Astrocyte (in vitro differentiated cells and primary cell): Measurements from ENCODE around the gene USP40. TPM values are rescaled to one million over a fixed set of nuclear protein-coding genes. Genes with fewer than 3 reads are reported as not detected.

ENCODE experiments used
- DNase-seq: peaks from one replicate; pipeline ENCODE4 v3.0.0-alpha.2; 2010; ENCODE audit warnings: low read depth
- FAIRE-seq: peaks from 2 replicates; lab custom pipeline; 2011; peaks lifted over from hg19 to GRCh38; lab: Jason Lieb, UNC
- H2AFZ ChIP-seq: 2 replicates; pipeline ENCODE4 v1.6.0; 2012; ENCODE audit warnings: low read depth, low read length, inconsistent platforms
- H3K27ac ChIP-seq: 2 replicates; pipeline ENCODE4 v1.5.1; 2011; ENCODE audit warnings: low read depth, low read length, inconsistent platforms
- H3K27me3 ChIP-seq: 2 replicates; pipeline ENCODE4 v1.6.0; 2011; ENCODE audit warnings: low read length, inconsistent platforms; ENCODE audit not compliant: insufficient read depth
- H3K36me3 ChIP-seq: 2 replicates; pipeline ENCODE4 v1.5.1; 2011; ENCODE audit warnings: low read length, inconsistent platforms; ENCODE audit not compliant: insufficient read depth
- H3K4me1 ChIP-seq: 2 replicates; pipeline ENCODE4 v1.5.1; 2011; ENCODE audit warnings: low read length, inconsistent platforms; ENCODE audit not compliant: insufficient read depth
- H3K4me2 ChIP-seq: 2 replicates; pipeline ENCODE4 v1.6.0; 2012; ENCODE audit warnings: low read length, inconsistent platforms
- H3K4me3 ChIP-seq: 2 replicates; pipeline ENCODE4 v1.5.1; 2011; ENCODE audit warnings: low read depth, mild to moderate bottlenecking, low read length, inconsistent platforms; ENCODE audit not compliant: insufficient read depth
- H3K79me2 ChIP-seq: 2 replicates; pipeline ENCODE4 v1.6.0; 2012; ENCODE audit warnings: mild to moderate bottlenecking, low read length, inconsistent platforms; ENCODE audit not compliant: insufficient read depth
- H3K9ac ChIP-seq: 2 replicates; pipeline ENCODE4 v1.6.0; 2012; ENCODE audit warnings: mild to moderate bottlenecking, low read length, inconsistent platforms
- H3K9me3 ChIP-seq: 2 replicates; pipeline ENCODE4 v1.5.1; 2012; ENCODE audit warnings: low read depth, mild to moderate bottlenecking, low read length, inconsistent platforms; ENCODE audit not compliant: insufficient read depth
- H4K20me1 ChIP-seq: 2 replicates; pipeline ENCODE4 v1.6.0; 2012; ENCODE audit warnings: low read length, inconsistent platforms; ENCODE audit not compliant: insufficient read depth
- H3K27ac Mint-ChIP-seq: one replicate; pipeline ENCODE4 v1.8.0; 2021; ENCODE audit warnings: mild to moderate bottlenecking, mixed read lengths; ENCODE audit not compliant: unreplicated experiment
- H3K27me3 Mint-ChIP-seq: one replicate; pipeline ENCODE4 v1.8.0; 2021; ENCODE audit warnings: low read depth, mixed read lengths; ENCODE audit not compliant: unreplicated experiment
- H3K36me3 Mint-ChIP-seq: one replicate; pipeline ENCODE4 v1.8.0; 2021; ENCODE audit warnings: low read depth, mixed read lengths; ENCODE audit not compliant: unreplicated experiment
- H3K4me1 Mint-ChIP-seq: one replicate; pipeline ENCODE4 v1.8.0; 2021; ENCODE audit warnings: low read depth, mixed read lengths; ENCODE audit not compliant: unreplicated experiment
- H3K4me3 Mint-ChIP-seq: one replicate; pipeline ENCODE4 v1.8.0; 2021; ENCODE audit warnings: mild to moderate bottlenecking, moderate library complexity, mixed read lengths; ENCODE audit not compliant: unreplicated experiment
- H3K9me3 Mint-ChIP-seq: one replicate; pipeline ENCODE4 v1.8.0; 2021; ENCODE audit warnings: mild to moderate bottlenecking, mixed read lengths; ENCODE audit not compliant: unreplicated experiment
- EZH2 ChIP-seq: IDR thresholded peaks from 2 replicates; pipeline ENCODE4 v1.6.1; 2012; ENCODE audit warnings: mild to moderate bottlenecking, low read length, inconsistent platforms; ENCODE audit not compliant: insufficient read depth
- total RNA-seq: library from RNA; stranded (reverse); gene quantifications from 2 replicates; pipeline ENCODE4 v1.2.1, GENCODE V29; 2021
- TF ChIP-seq, protein P1 (sequence below): IDR thresholded peaks from 2 replicates; pipeline ENCODE4 v1.5.1; 2011; ENCODE audit warnings: low read depth, mild to moderate bottlenecking, inconsistent platforms, low read length, moderate library complexity; ENCODE audit not compliant: insufficient read depth

Gene USP40
- total RNA-seq, 1 donor from 2014 or later: 25.4 TPM

GRCh38 chr2:233473386-233473791 is 93.2 kb downstream of the USP40 start:
- no peaks in the 10 kb centered on the region for H4K20me1 ChIP-seq
- Mint-ChIP-seq H3K9me3 (no peaks in the 10 kb centered on the region), H3K27me3 (no peaks in the 10 kb centered on the region), H3K4me3 (no peak overlapping the region), H3K36me3 (peaks cover 21% of the 10 kb centered on the region), H3K27ac (no peak overlapping the region), H3K4me1 (no peaks in the 10 kb centered on the region)
- H3K4me3 ChIP-seq: no peak overlapping the region
- FAIRE-seq (no peak), DNase-seq (no peak)
- no peak overlapping the region for H2AFZ ChIP-seq
- H3K9me3 ChIP-seq: no peaks in the 10 kb centered on the region
- peaks cover 6% of the 10 kb centered on the region for H3K36me3 ChIP-seq
- TF ChIP-seq, protein P1, sequence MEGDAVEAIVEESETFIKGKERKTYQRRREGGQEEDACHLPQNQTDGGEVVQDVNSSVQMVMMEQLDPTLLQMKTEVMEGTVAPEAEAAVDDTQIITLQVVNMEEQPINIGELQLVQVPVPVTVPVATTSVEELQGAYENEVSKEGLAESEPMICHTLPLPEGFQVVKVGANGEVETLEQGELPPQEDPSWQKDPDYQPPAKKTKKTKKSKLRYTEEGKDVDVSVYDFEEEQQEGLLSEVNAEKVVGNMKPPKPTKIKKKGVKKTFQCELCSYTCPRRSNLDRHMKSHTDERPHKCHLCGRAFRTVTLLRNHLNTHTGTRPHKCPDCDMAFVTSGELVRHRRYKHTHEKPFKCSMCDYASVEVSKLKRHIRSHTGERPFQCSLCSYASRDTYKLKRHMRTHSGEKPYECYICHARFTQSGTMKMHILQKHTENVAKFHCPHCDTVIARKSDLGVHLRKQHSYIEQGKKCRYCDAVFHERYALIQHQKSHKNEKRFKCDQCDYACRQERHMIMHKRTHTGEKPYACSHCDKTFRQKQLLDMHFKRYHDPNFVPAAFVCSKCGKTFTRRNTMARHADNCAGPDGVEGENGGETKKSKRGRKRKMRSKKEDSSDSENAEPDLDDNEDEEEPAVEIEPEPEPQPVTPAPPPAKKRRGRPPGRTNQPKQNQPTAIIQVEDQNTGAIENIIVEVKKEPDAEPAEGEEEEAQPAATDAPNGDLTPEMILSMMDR: no peak
- TF ChIP-seq EZH2: no peak
- H3K4me2 ChIP-seq: no peak overlapping the region
- H3K4me1 ChIP-seq: no peaks in the 10 kb centered on the region
- H3K79me2 ChIP-seq: no peaks in the 10 kb centered on the region
- H3K27ac ChIP-seq: no peak overlapping the region
- no peak overlapping the region for H3K9ac ChIP-seq
- H3K27me3 ChIP-seq: no peaks in the 10 kb centered on the region

DNA sequence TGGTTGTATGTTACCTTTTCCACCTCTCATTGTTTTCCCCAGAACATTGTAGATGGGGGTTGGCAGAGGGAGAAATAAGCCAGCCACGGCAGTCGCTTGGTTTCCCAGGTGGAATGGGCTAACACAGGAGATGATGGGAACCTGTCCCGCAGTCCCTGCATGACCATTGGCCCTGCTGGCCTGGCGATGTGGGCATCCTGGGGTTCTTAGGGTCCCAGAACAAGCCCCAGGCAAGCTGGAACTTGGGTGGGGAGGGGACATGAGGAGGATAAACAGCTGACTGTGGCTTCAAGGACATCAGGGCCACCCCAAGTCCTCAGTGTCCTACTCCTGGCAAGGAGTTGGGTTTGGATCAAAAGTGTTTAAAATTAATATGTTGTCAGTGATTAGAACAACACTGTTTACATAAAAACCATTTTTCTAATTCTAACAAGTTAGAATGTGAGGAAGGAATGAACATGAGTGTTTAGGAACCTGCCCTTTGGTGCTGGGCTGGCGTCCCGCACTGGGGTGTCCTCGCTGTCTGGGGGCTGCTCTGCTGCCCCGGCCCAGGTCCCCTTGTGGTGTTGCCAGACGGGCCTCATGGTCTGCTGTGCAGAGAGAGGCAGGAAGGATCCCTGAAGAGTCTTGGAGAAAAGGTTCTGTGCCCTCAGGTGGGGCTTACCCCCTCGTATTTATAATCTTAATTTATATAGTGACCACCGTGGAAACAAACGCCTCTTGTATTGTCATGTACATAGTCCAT is 95.1 kb downstream of the USP40 start:
- H3K27me3 Mint-ChIP-seq: no peaks in the 10 kb centered on the region
- peaks cover 24% of the 10 kb centered on the region for H3K36me3 Mint-ChIP-seq
- H3K27me3 ChIP-seq: no peaks in the 10 kb centered on the region
- no peak overlapping the region for H3K4me2 ChIP-seq
- H3K79me2 ChIP-seq: no peaks in the 10 kb centered on the region
- no peaks in the 10 kb centered on the region for H3K4me1 Mint-ChIP-seq
- no peak overlapping the region for H3K4me3 Mint-ChIP-seq
- no peaks in the 10 kb centered on the region for H3K9me3 Mint-ChIP-seq
- no peaks in the 10 kb centered on the region for H3K9me3 ChIP-seq
- TF ChIP-seq, protein P1: no peak
- no peak for TF ChIP-seq EZH2
- FAIRE-seq (no peak), DNase-seq (no peak)
- H3K9ac ChIP-seq: no peak overlapping the region
- no peak overlapping the region for H2AFZ ChIP-seq
- no peak overlapping the region for H3K27ac ChIP-seq
- H3K27ac Mint-ChIP-seq: no peak overlapping the region
- H3K4me3 ChIP-seq: no peak overlapping the region
- peaks cover 6% of the 10 kb centered on the region for H3K36me3 ChIP-seq
- no peaks in the 10 kb centered on the region for H4K20me1 ChIP-seq
- H3K4me1 ChIP-seq: no peaks in the 10 kb centered on the region

GRCh38 chr2:233470839-233471238 is 95.7 kb downstream of the USP40 start:
- Histone ChIP-seq H3K4me3 (no peak overlapping the region), H3K36me3 (peaks cover 2% of the 10 kb centered on the region), H4K20me1 (no peaks in the 10 kb centered on the region), H3K27ac (no peak overlapping the region), H3K27me3 (no peaks in the 10 kb centered on the region), H3K9ac (no peak overlapping the region), H3K4me1 (no peaks in the 10 kb centered on the region), H2AFZ (no peak overlapping the region), H3K4me2 (no peak overlapping the region), H3K79me2 (no peaks in the 10 kb centered on the region), H3K9me3 (no peaks in the 10 kb centered on the region)
- no peak for DNase-seq
- no peaks in the 10 kb centered on the region for H3K9me3 Mint-ChIP-seq
- TF ChIP-seq EZH2: no peak
- TF ChIP-seq, protein P1: no peak
- no peak overlapping the region for H3K4me3 Mint-ChIP-seq
- H3K4me1 Mint-ChIP-seq: no peaks in the 10 kb centered on the region
- no peak for FAIRE-seq
- no peak overlapping the region for H3K27ac Mint-ChIP-seq
- peaks cover 26% of the 10 kb centered on the region for H3K36me3 Mint-ChIP-seq
- H3K27me3 Mint-ChIP-seq: no peaks in the 10 kb centered on the region
